K562 (cell line): ENCODE results near the gene ADK. TPM values are rescaled to one million over a fixed set of nuclear protein-coding genes. Genes with fewer than 3 reads are reported as not detected.

Experiments
- ETS1 ChIP-seq: conservative IDR thresholded peaks from 2 replicates; pipeline ENCODE4 v1.6.1; 2011; ENCODE audit warnings: low read depth, mild to moderate bottlenecking, low read length; ENCODE audit not compliant: control insufficient read depth
- GATA2 ChIP-seq: sonication (generic); formaldehyde crosslinking; IDR thresholded peaks from 2 replicates; pipeline ENCODE4 v1.4.0; 2020; ENCODE audit warnings: mild to moderate bottlenecking, missing genetic modification reagents
- JUND ChIP-seq, 2 experiments: IDR thresholded peaks; 2 replicates in 1 of 2; 3 replicates in 1 of 2; pipeline ENCODE4 v1.6.1; 2011; ENCODE audit warnings: borderline replicate concordance in 2 of 2, low read depth in 2 of 2, low read length in 2 of 2, improper control_type of control experiment in 1 of 2, missing biosample characterization in 1 of 2, missing genetic modification characterization in 1 of 2, missing genetic modification reagents in 1 of 2
- SMARCE1 ChIP-seq: fragments of 450-650 bp; IDR thresholded peaks from 2 replicates; pipeline ENCODE4 v1.7.1; 2016; ENCODE audit warnings: mild to moderate bottlenecking
- ZNF318 ChIP-seq, 2 experiments: fragments of 450-650 bp; IDR thresholded peaks; 2 replicates each; pipeline ENCODE4 v1.6.1; 2016; ENCODE audit warnings: mild to moderate bottlenecking in 2 of 2, borderline replicate concordance in 1 of 2, low read depth in 1 of 2, moderate library complexity in 1 of 2
- ZNF655 ChIP-seq: fragments of 250-450 bp; sonication (Bioruptor Pico); IDR thresholded peaks from 2 replicates; pipeline ENCODE4 v1.5.0; 2021
- polyA plus RNA-seq, 8 experiments: library from polyadenylated mRNA; depleted of rRNA in 4 of 8; stranded (reverse) in 5 of 8; unstranded in 3 of 8; fragments of >200 nt; fragmentation: Nextera tagmentation in 2 of 8; fragmentation: Illumina TruSeq in 1 of 8; extraction: Ambion mirVana in 2 of 8; extraction: Trizol in 1 of 8; gene quantifications; 2 replicates each; pipeline versions ENCODE4 v1.2.1 to v1.2.3, GENCODE V29; 2011 to 2014; ENCODE audit warnings: inconsistent platforms in 1 of 8, missing spikeins in 1 of 8
- total RNA-seq, 7 experiments: library from RNA; depleted of rRNA in 6 of 7; stranded (reverse); fragments of >200 nt in 6 of 7; fragmentation: Illumina TruSeq in 2 of 7; extraction: Trizol in 2 of 7; gene quantifications; 2 replicates each; pipeline versions ENCODE4 v1.2.1 to v1.2.3, GENCODE V29; 2011 to 2021; ENCODE audit warnings: low replicate concordance in 1 of 7

Gene ADK
- total and polyA plus RNA-seq, 9 of the 15 experiments (the other 6 are each of a cell fraction or from before 2014, with no cell fraction given), result 54.2 to 97.8 (median 73.6) TPM

GRCh38 chr10:74150204-74150989, 624 bp upstream of the ADK start, which contains the start of gene AP3M1 (continued):
- TF ChIP-seq ZNF318 (IDR thresholded peaks at IDR 0.05; ENCODE audit: borderline replicate concordance in 1 of 2, low read depth in 1 of 2) (no peak), JUND (IDR thresholded peaks at IDR 0.05; ENCODE audit: borderline replicate concordance, low read depth, low read length) (no peak; the same call in 1 of the 2 replicates), JUND (tag; IDR thresholded peaks at IDR 0.05; ENCODE audit: borderline replicate concordance, low read depth, low read length) (no peak), SMARCE1 (peak; percentile 59; the same call in 1 of the 2 replicates), ETS1 (no peak), GATA2 (CRISPR knock-in tag) (no peak), ZNF655 (CRISPR knock-in tag) (no peak)
